ENCODE data around the gene GTF2H2.
"Not testable (repeated sequence)": the region's sequence is repeated elsewhere in the genome, so short reads cannot be mapped to it uniquely, and the experiment has no call there.

DNA sequence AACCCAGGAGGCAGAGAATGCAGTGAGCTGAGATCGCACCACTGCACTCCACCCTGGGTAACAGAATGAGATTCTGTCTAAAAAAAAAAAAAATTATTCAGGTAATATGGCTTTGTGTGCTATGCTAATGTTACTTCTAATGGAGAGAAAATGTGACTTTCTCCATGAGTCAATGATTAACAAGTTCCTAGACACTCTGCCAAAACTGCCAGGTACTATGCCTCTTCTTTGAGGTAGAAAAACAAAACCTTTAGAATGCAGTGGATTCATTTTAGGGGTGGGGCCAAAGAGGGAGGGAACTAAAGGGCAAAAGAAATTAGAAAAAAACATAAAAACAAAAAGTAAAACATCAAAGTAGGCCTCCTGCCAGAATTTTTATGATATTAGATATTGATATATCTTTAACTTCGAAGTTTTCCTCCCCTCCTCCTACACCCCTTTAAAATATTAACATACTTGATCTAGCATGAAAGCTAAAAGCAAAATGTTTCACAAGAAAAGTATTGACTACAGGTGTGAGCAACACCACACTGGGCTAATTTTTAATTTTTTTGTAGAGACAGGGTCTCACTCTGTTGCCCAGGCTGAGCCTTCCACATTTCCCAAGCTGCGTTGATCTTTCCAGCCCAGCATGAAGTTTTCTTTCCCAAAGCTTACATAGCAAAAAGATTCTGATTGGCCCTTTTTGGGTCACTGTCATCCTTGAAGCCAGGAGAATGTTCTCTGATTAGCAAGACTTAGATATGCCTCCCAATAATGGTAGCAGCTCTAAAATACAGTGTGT is 17.0 kb upstream of the GTF2H2 start:
- TF ChIP-seq, protein P1, sequence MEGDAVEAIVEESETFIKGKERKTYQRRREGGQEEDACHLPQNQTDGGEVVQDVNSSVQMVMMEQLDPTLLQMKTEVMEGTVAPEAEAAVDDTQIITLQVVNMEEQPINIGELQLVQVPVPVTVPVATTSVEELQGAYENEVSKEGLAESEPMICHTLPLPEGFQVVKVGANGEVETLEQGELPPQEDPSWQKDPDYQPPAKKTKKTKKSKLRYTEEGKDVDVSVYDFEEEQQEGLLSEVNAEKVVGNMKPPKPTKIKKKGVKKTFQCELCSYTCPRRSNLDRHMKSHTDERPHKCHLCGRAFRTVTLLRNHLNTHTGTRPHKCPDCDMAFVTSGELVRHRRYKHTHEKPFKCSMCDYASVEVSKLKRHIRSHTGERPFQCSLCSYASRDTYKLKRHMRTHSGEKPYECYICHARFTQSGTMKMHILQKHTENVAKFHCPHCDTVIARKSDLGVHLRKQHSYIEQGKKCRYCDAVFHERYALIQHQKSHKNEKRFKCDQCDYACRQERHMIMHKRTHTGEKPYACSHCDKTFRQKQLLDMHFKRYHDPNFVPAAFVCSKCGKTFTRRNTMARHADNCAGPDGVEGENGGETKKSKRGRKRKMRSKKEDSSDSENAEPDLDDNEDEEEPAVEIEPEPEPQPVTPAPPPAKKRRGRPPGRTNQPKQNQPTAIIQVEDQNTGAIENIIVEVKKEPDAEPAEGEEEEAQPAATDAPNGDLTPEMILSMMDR (IDR thresholded peaks at IDR 0.05) = not testable (repeated sequence)
- TF ChIP-seq, protein P2, sequence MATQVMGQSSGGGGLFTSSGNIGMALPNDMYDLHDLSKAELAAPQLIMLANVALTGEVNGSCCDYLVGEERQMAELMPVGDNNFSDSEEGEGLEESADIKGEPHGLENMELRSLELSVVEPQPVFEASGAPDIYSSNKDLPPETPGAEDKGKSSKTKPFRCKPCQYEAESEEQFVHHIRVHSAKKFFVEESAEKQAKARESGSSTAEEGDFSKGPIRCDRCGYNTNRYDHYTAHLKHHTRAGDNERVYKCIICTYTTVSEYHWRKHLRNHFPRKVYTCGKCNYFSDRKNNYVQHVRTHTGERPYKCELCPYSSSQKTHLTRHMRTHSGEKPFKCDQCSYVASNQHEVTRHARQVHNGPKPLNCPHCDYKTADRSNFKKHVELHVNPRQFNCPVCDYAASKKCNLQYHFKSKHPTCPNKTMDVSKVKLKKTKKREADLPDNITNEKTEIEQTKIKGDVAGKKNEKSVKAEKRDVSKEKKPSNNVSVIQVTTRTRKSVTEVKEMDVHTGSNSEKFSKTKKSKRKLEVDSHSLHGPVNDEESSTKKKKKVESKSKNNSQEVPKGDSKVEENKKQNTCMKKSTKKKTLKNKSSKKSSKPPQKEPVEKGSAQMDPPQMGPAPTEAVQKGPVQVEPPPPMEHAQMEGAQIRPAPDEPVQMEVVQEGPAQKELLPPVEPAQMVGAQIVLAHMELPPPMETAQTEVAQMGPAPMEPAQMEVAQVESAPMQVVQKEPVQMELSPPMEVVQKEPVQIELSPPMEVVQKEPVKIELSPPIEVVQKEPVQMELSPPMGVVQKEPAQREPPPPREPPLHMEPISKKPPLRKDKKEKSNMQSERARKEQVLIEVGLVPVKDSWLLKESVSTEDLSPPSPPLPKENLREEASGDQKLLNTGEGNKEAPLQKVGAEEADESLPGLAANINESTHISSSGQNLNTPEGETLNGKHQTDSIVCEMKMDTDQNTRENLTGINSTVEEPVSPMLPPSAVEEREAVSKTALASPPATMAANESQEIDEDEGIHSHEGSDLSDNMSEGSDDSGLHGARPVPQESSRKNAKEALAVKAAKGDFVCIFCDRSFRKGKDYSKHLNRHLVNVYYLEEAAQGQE (IDR thresholded peaks at IDR 0.05; ENCODE audit: insufficient read depth in 1 of 2, low read depth in 2 of 2, low read length in 1 of 2) = not testable (repeated sequence)
- not testable (repeated sequence) for TF ChIP-seq POLR2AphosphoS5, TCF7L2 (IDR thresholded peaks at IDR 0.05; ENCODE audit: low read depth, low read length)
